DND-41 (cell line): ENCODE results near the gene SLC37A4.

Experiments
- EZH2 ChIP-seq: IDR thresholded peaks from 3 replicates; pipeline ENCODE4 v1.6.1; 2012; ENCODE audit warnings: borderline replicate concordance, low read depth, mild to moderate bottlenecking, moderate library complexity, low read length, inconsistent platforms; ENCODE audit not compliant: severe bottlenecking
- TF ChIP-seq, protein P1 (sequence below): IDR thresholded peaks from 2 replicates; pipeline ENCODE4 v1.5.1; 2012; ENCODE audit warnings: borderline replicate concordance, low read length, moderate library complexity, mild to moderate bottlenecking; ENCODE audit not compliant: poor library complexity, severe bottlenecking; ENCODE audit errors: extremely low read depth

GRCh38 chr11:119029340-119030028, 1.2 kb downstream of the SLC37A4 start:
- TF ChIP-seq, protein P1, sequence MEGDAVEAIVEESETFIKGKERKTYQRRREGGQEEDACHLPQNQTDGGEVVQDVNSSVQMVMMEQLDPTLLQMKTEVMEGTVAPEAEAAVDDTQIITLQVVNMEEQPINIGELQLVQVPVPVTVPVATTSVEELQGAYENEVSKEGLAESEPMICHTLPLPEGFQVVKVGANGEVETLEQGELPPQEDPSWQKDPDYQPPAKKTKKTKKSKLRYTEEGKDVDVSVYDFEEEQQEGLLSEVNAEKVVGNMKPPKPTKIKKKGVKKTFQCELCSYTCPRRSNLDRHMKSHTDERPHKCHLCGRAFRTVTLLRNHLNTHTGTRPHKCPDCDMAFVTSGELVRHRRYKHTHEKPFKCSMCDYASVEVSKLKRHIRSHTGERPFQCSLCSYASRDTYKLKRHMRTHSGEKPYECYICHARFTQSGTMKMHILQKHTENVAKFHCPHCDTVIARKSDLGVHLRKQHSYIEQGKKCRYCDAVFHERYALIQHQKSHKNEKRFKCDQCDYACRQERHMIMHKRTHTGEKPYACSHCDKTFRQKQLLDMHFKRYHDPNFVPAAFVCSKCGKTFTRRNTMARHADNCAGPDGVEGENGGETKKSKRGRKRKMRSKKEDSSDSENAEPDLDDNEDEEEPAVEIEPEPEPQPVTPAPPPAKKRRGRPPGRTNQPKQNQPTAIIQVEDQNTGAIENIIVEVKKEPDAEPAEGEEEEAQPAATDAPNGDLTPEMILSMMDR = no peak
- no peak for TF ChIP-seq EZH2
